Neural cell (in vitro differentiated cells): ENCODE results near the gene SNPH. TPM values are rescaled to one million over a fixed set of nuclear protein-coding genes. Genes with fewer than 3 reads are reported as not detected.

Experiments used
- H2AFZ ChIP-seq: fragments of 200-600, 300-800 bp; sonication (generic), shearing (Covaris generic); 2 replicates; pipeline ENCODE4 v1.6.0; 2014; ENCODE audit warnings: low read depth, mild to moderate bottlenecking, antibody characterized with exemption, low read length, moderate library complexity
- H3F3A ChIP-seq: fragments of 200-600 bp; shearing (Covaris generic); 2 replicates; pipeline ENCODE4 v1.6.1; 2016; ENCODE audit warnings: mild to moderate bottlenecking, moderate library complexity, mixed read lengths, antibody characterized with exemption, low read length; ENCODE audit not compliant: insufficient read depth, poor library complexity, severe bottlenecking
- H3K27ac ChIP-seq: fragments of 200-600, 300-800 bp; sonication (generic), shearing (Covaris generic); 2 replicates; pipeline ENCODE4 v1.5.1; 2014; ENCODE audit warnings: mild to moderate bottlenecking, low read length, moderate library complexity
- H3K27me3 ChIP-seq: fragments of 300-800, 200-600 bp; sonication (generic), shearing (Covaris generic); 2 replicates; pipeline ENCODE4 v1.6.0; 2014; ENCODE audit warnings: mild to moderate bottlenecking, low read depth, low read length, moderate library complexity; ENCODE audit not compliant: insufficient read depth
- H3K36me3 ChIP-seq: fragments of 300-800, 200-600 bp; sonication (generic), shearing (Covaris generic); 2 replicates; pipeline ENCODE4 v1.5.1; 2014; ENCODE audit warnings: mild to moderate bottlenecking, antibody characterized with exemption, low read length, moderate library complexity; ENCODE audit not compliant: insufficient read depth
- H3K4me2 ChIP-seq: fragments of 300-800, 200-600 bp; sonication (generic), shearing (Covaris generic); 2 replicates; pipeline ENCODE4 v1.6.0; 2014; ENCODE audit warnings: mild to moderate bottlenecking, low read length
- H3K4me3 ChIP-seq: fragments of 300-800, 200-600 bp; sonication (generic), shearing (Covaris generic); 2 replicates; pipeline ENCODE4 v1.5.1; 2014; ENCODE audit warnings: mild to moderate bottlenecking, low read length, moderate library complexity
- H3K79me2 ChIP-seq: fragments of 200-600 bp; shearing (Covaris generic); replicated peaks from 2 replicates; pipeline ENCODE4 v1.6.0; 2014; ENCODE audit warnings: mild to moderate bottlenecking, low read length, moderate library complexity; ENCODE audit not compliant: insufficient read depth
- H3K9ac ChIP-seq: fragments of 300-800, 200-600 bp; sonication (generic), shearing (Covaris generic); 2 replicates; pipeline ENCODE4 v1.6.1; 2016; ENCODE audit warnings: mild to moderate bottlenecking, low read length, mixed read lengths
- H3K9me2 ChIP-seq: fragments of 200-600 bp; shearing (Covaris generic); 2 replicates; pipeline ENCODE4 v1.6.1; 2016; ENCODE audit warnings: mild to moderate bottlenecking, low read length, mixed read lengths; ENCODE audit not compliant: insufficient read depth
- H3K9me3 ChIP-seq: fragments of 200-600, 300-800 bp; sonication (generic), shearing (Covaris generic); 2 replicates; pipeline ENCODE4 v1.6.1; 2016; ENCODE audit warnings: mild to moderate bottlenecking, mixed run types, low read length, moderate library complexity, mixed read lengths
- H4K20me1 ChIP-seq: fragments of 200-600 bp; shearing (Covaris generic); 2 replicates; pipeline ENCODE4 v1.6.1; 2016; ENCODE audit warnings: mild to moderate bottlenecking, mixed run types; ENCODE audit not compliant: insufficient read depth
- CTCF ChIP-seq: fragments of 450-650 bp; IDR thresholded peaks from 2 replicates; pipeline ENCODE4 v1.5.1; 2014; ENCODE audit warnings: antibody characterized with exemption, mild to moderate bottlenecking, moderate library complexity; ENCODE audit not compliant: poor library complexity, severe bottlenecking
- EP300 ChIP-seq: fragments of 450-650 bp; conservative IDR thresholded peaks from 2 replicates; pipeline ENCODE4 v1.6.1; 2014; ENCODE audit warnings: antibody characterized with exemption, mild to moderate bottlenecking, moderate library complexity; ENCODE audit not compliant: poor library complexity, severe bottlenecking
- EZH2 ChIP-seq: fragments of 200-600, 300-800 bp; shearing (Covaris generic), sonication (generic); IDR thresholded peaks from 2 replicates; pipeline ENCODE4 v1.6.1; 2014; ENCODE audit warnings: antibody characterized with exemption, low read length, borderline replicate concordance, mild to moderate bottlenecking; ENCODE audit not compliant: insufficient read depth, poor library complexity, severe bottlenecking
- MXI1 ChIP-seq: fragments of 450-650 bp; conservative IDR thresholded peaks from 2 replicates; pipeline ENCODE4 v1.6.1; 2014; ENCODE audit warnings: antibody characterized with exemption, mild to moderate bottlenecking; ENCODE audit not compliant: poor library complexity, severe bottlenecking
- POLR2AphosphoS5 ChIP-seq: IDR thresholded peaks from 2 replicates; pipeline ENCODE4 v1.6.1; 2012
- RAD21 ChIP-seq: fragments of 450-650 bp; conservative IDR thresholded peaks from 2 replicates; pipeline ENCODE4 v1.6.1; 2014; ENCODE audit warnings: antibody characterized with exemption, mild to moderate bottlenecking, moderate library complexity
- REST ChIP-seq: IDR thresholded peaks from 2 replicates; pipeline ENCODE4 v1.6.1; 2012; ENCODE audit warnings: borderline replicate concordance
- SMC3 ChIP-seq: fragments of 450-650 bp; conservative IDR thresholded peaks from 2 replicates; pipeline ENCODE4 v1.6.1; 2014; ENCODE audit warnings: antibody characterized with exemption, mild to moderate bottlenecking, moderate library complexity; ENCODE audit not compliant: poor library complexity
- TAF1 ChIP-seq: IDR thresholded peaks from 2 replicates; pipeline ENCODE4 v1.6.1; 2012; ENCODE audit warnings: low read depth
- polyA plus RNA-seq: library from polyadenylated mRNA; depleted of rRNA; stranded (reverse); fragments of >200 nt; gene quantifications from 2 replicates; pipeline ENCODE4 v1.2.3, GENCODE V29; 2014

Gene SNPH
- polyA plus RNA-seq, 1 donor from 2014 or later: 25.6 TPM

GRCh38 chr20:1319462-1319861, 53.4 kb downstream of the SNPH start:
- Histone ChIP-seq H3K9me3 (no peaks in the 10 kb centered on the region), H3K36me3 (no peaks in the 10 kb centered on the region), H3K27me3 (no peaks in the 10 kb centered on the region), H3K27ac (no peak overlapping the region), H3K4me3 (no peak overlapping the region), H3K4me2 (no peak overlapping the region), H2AFZ (no peak overlapping the region), H3K79me2 (no peaks in the 10 kb centered on the region), H3K9me2 (no peaks in the 10 kb centered on the region), H4K20me1 (no peaks in the 10 kb centered on the region), H3F3A (no peaks in the 10 kb centered on the region), H3K9ac (no peak overlapping the region)
- TF ChIP-seq POLR2AphosphoS5: no peak
- no peak for TF ChIP-seq REST
- no peak for TF ChIP-seq CTCF
- TF ChIP-seq EZH2: no peak
- no peak for TF ChIP-seq TAF1
- TF ChIP-seq MXI1: no peak
- no peak for TF ChIP-seq EP300
- no peak for TF ChIP-seq RAD21
- TF ChIP-seq SMC3: no peak

DNA sequence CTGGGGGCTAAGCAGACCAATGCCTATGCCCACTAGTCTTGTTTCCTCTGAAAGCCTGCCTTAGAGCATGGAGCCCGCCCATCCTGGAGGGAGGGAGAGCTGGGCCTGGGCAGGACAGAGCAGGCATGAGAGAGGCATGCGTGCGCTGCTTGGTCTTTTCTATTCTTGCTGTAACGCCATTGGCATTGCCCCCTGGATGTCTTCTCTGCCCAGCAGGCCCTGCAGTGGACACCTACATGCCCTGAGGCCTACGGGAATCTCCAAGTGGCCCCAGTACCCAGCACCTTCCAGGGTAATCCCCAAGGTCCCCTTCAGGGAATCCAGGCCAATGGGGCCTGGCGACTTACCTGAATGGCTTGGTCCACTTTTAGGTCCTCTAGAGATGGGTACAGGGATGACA, 53.9 kb downstream of the SNPH start:
- Histone ChIP-seq H3F3A (no peaks in the 10 kb centered on the region), H3K79me2 (no peaks in the 10 kb centered on the region), H3K9ac (no peak overlapping the region), H3K9me2 (no peaks in the 10 kb centered on the region), H3K27ac (no peak overlapping the region), H3K36me3 (no peaks in the 10 kb centered on the region), H3K9me3 (no peaks in the 10 kb centered on the region), H3K27me3 (no peaks in the 10 kb centered on the region), H3K4me3 (no peak overlapping the region), H3K4me2 (no peak overlapping the region), H2AFZ (no peak overlapping the region), H4K20me1 (no peaks in the 10 kb centered on the region)
- no peak for TF ChIP-seq REST
- no peak for TF ChIP-seq TAF1
- no peak for TF ChIP-seq EP300
- TF ChIP-seq MXI1: no peak
- TF ChIP-seq RAD21: no peak
- no peak for TF ChIP-seq SMC3
- no peak for TF ChIP-seq POLR2AphosphoS5
- no peak for TF ChIP-seq CTCF
- no peak for TF ChIP-seq EZH2
